Spleen (tissue), 11 donors: ENCODE results near the gene SNCAIP. TPM values are rescaled to one million over a fixed set of nuclear protein-coding genes. Genes with fewer than 3 reads are reported as not detected.

ENCODE experiments used
- DNase-seq: peaks from one replicate; pipeline ENCODE4 v3.0.0-alpha.2; 2020
- H3K27ac ChIP-seq, 8 donors: fragments of 200-600 bp; sonication (generic) in 7 of 8; 1 replicate in 4 of 8; 2 replicates in 4 of 8; pipeline versions ENCODE4 v1.5.0 to v1.8.0; 2016 to 2021; ENCODE audit warnings: inconsistent platforms in 4 of 8, mild to moderate bottlenecking in 4 of 8, moderate library complexity in 1 of 8
- H3K27me3 ChIP-seq, 7 donors: fragments of 200-600 bp; sonication (generic) in 6 of 7; replicated peaks in 1 of 7; 1 replicate in 4 of 7; 2 replicates in 3 of 7; pipeline versions ENCODE4 v1.5.0 to v1.8.0; 2016 to 2021; ENCODE audit warnings: inconsistent platforms in 3 of 7, mild to moderate bottlenecking in 1 of 7
- H3K36me3 ChIP-seq, 6 donors: fragments of 200-600 bp; sonication (generic) in 5 of 6; 1 replicate in 4 of 6; 2 replicates in 2 of 6; pipeline versions ENCODE4 v1.5.0 to v1.8.0; 2016 to 2021; ENCODE audit warnings: inconsistent platforms in 2 of 6
- H3K4me1 ChIP-seq, 6 donors: fragments of 200-600 bp; sonication (generic) in 5 of 6; 1 replicate in 3 of 6; 2 replicates in 3 of 6; pipeline versions ENCODE4 v1.5.0 to v1.8.0; 2016 to 2021; ENCODE audit warnings: inconsistent platforms in 3 of 6
- H3K4me3 ChIP-seq, 8 donors: fragments of 200-600 bp; sonication (generic) in 7 of 8; 1 replicate in 4 of 8; 2 replicates in 4 of 8; pipeline versions ENCODE4 v1.5.0 to v1.8.0; 2016 to 2021; ENCODE audit warnings: inconsistent platforms in 4 of 8, mild to moderate bottlenecking in 4 of 8, moderate library complexity in 2 of 8
- H3K9me3 ChIP-seq, 8 donors: fragments of 200-600 bp; sonication (generic) in 7 of 8; 1 replicate in 4 of 8; 2 replicates in 4 of 8; pipeline versions ENCODE4 v1.5.0 to v1.8.0; 2016 to 2021; ENCODE audit warnings: inconsistent platforms in 4 of 8
- CTCF ChIP-seq, 11 experiments: fragments of 200-600 bp in 7 of 11; fragments of 450-650 bp in 4 of 11; sonication (generic) in 4 of 11; IDR thresholded peaks in 8 of 11; conservative IDR thresholded peaks in 3 of 11; 1 replicate in 7 of 11; 2 replicates in 4 of 11; pipeline versions ENCODE4 v1.4.0 to v1.8.0; 2016 to 2021; ENCODE audit warnings: antibody characterized with exemption in 11 of 11, inconsistent platforms in 4 of 11, mild to moderate bottlenecking in 1 of 11
- POLR2A ChIP-seq, 3 donors: fragments of 450-650 bp; IDR thresholded peaks; one replicate each; pipeline ENCODE4 v1.5.1; 2017; ENCODE audit warnings: antibody characterized with exemption in 3 of 3, mild to moderate bottlenecking in 1 of 3
- POLR2AphosphoS5 ChIP-seq, 3 donors: sonication (generic); formaldehyde crosslinking; IDR thresholded peaks; one replicate each; pipeline ENCODE4 v1.5.1; 2017; ENCODE audit warnings: antibody characterized with exemption in 3 of 3
- WGBS, 5 donors: extraction: QIAGEN DNeasy Blood & Tissue Kit in 3 of 5; methylation state at CpG; one replicate each; pipeline versions ENCODE4 v1.1.5 to v1.1.7; 2013 to 2018; 5-methylcytosine and 5-hydroxymethylcytosine counted together
- intact Hi-C: fragments of 100-400 bp; cut with DNase I; formaldehyde crosslinking; loops from one replicate; pipeline ENCODE4 v1.15.0; 2023; ENCODE audit warnings: low total_unique reads
- polyA plus RNA-seq, 3 donors: library from polyadenylated mRNA; stranded (reverse); fragments of 200-250 nt; gene quantifications; one replicate each; pipeline ENCODE4 v1.2.1, GENCODE V29; 2013
- total RNA-seq, 7 donors: library from RNA; depleted of rRNA in 3 of 7; stranded (reverse); fragments of >200 nt in 3 of 7; fragmentation: NEBNext Ultra II Directional in 4 of 7; extraction: Animal tissue kit (Norgen Biotek cat#: 25700) in 4 of 7; gene quantifications; one replicate each; pipeline versions ENCODE4 v1.1.0 to v1.2.1, GENCODE V29; 2016 to 2021
- donor health status: healthy with polysubstance abuse.
- donor health status: DM: no; HTN: no; CAD: no; lungs with moderate emphysema.
- donor health status: DM: no; HTN: no; CAD: no.
- donor health status: Bipolar disorder and iron deficiency.
- donor health status: healthy.
- donor health status: DM: no; HTN: no; CAD: no.
- donor health status: DM: yes; HTN: yes; CAD: no.

Gene SNCAIP
- total and polyA plus RNA-seq, 10 donors: 5.4 to 51.3 (median 17.8) TPM

- no peak for TF ChIP-seq POLR2A (IDR thresholded peaks at IDR 0.05)
- no peak for TF ChIP-seq CTCF (IDR thresholded peaks at IDR 0.05 in 8 of 11, conservative IDR thresholded peaks at IDR 0.05 in 3 of 11)
- no peak for TF ChIP-seq POLR2AphosphoS5 (IDR thresholded peaks at IDR 0.05)
- H3K4me1 ChIP-seq: peaks cover 0 to 4% (median 0%) of the 10 kb centered on the region in 6 donors
- H3K27ac ChIP-seq: no peak overlapping the region
- WGBS, 5 donors: 81 to 93% (median 86%) methylated on average over 3 of the region's 3 CpGs
- no peaks in the 10 kb centered on the region for H3K9me3 ChIP-seq
- intact Hi-C loops: loop anchor here (5.0 kb wide), 1 partner anchor 222 kb away; no protein-coding TSS in a partner anchor
- no peaks in the 10 kb centered on the region for H3K36me3 ChIP-seq
- no peak for DNase-seq
- H3K27me3 ChIP-seq: peaks cover 0 to 4% (median 0%) of the 10 kb centered on the region in 7 donors
- no peak overlapping the region for H3K4me3 ChIP-seq
Observed at GRCh38 chr5:122419142-122419894, 107.3 kb downstream of the SNCAIP start.

GRCh38 chr5:122420091-122420490, 108.1 kb downstream of the SNCAIP start:
- intact Hi-C loops: no loop called here
- WGBS, 5 donors: 70 to 78% (median 74%) methylated on average over 6 of the region's 6 CpGs

GRCh38 chr5:122420537-122421236, 108.7 kb downstream of the SNCAIP start:
- intact Hi-C loops: no loop called here
- no peak overlapping the region for H3K4me3 ChIP-seq
- H3K36me3 ChIP-seq: no peaks in the 10 kb centered on the region
- no peak for DNase-seq
- H3K9me3 ChIP-seq: no peaks in the 10 kb centered on the region
- H3K27ac ChIP-seq: no peak overlapping the region
- 84 to 89% (median 86%) methylated on average over 3 of the region's 3 CpGs for WGBS, 5 donors
- no peak for TF ChIP-seq POLR2A (IDR thresholded peaks at IDR 0.05)
- no peak for TF ChIP-seq CTCF (IDR thresholded peaks at IDR 0.05 in 8 of 11, conservative IDR thresholded peaks at IDR 0.05 in 3 of 11)
- no peak for TF ChIP-seq POLR2AphosphoS5 (IDR thresholded peaks at IDR 0.05)
- no peaks in the 10 kb centered on the region for H3K4me1 ChIP-seq
- no peaks in the 10 kb centered on the region for H3K27me3 ChIP-seq

More at GRCh38 chr5:122420091-122420490, 108.1 kb downstream of the SNCAIP start:
- Histone ChIP-seq H3K27me3 (no peaks in the 10 kb centered on the region), H3K36me3 (no peaks in the 10 kb centered on the region), H3K4me3 (no peak overlapping the region), H3K27ac (no peak overlapping the region), H3K9me3 (no peaks in the 10 kb centered on the region), H3K4me1 (peaks cover 0 to 3% (median 0%) of the 10 kb centered on the region in 6 donors)
- no peak for TF ChIP-seq POLR2AphosphoS5 (IDR thresholded peaks at IDR 0.05)
- no peak for TF ChIP-seq CTCF (IDR thresholded peaks at IDR 0.05 in 8 of 11, conservative IDR thresholded peaks at IDR 0.05 in 3 of 11)
- DNase-seq: no peak
